MCF 10A (cell line): Measurements from ENCODE around the gene HCST. TPM values are rescaled to one million over a fixed set of nuclear protein-coding genes. Genes with fewer than 3 reads are reported as not detected.

Source experiments
- BruUV-seq: library from RNA; stranded (reverse); fragments of 400-500 nt; replicated peaks from 2 replicates; lab custom pipeline; 2021; lab: Mats Ljungman, UMichigan
- CTCF ChIA-PET: fragments of 300-600 bp; sonication (Branson Sonifier 250); formaldehyde crosslinking; extraction: SDS; loops from one replicate; lab custom pipeline; 2021; ENCODE audit warnings: antibody characterized with exemption, inconsistent platforms; lab: Yijun Ruan, JAX
- POLR2A ChIA-PET: fragments of 300-600, 350-650 bp; sonication (Branson Sonifier 250); formaldehyde crosslinking; extraction: SDS; loops from one replicate; lab custom pipeline; 2020; ENCODE audit warnings: antibody characterized with exemption, inconsistent platforms; lab: Yijun Ruan, JAX
- DNase-seq: peaks from one replicate; pipeline ENCODE4 v3.0.0-alpha.2; 2018; ENCODE audit not compliant: unreplicated experiment
- H3K27ac Mint-ChIP-seq: one replicate; pipeline ENCODE4 v1.8.0; 2022; ENCODE audit warnings: mild to moderate bottlenecking, low read depth, mixed read lengths; ENCODE audit not compliant: unreplicated experiment
- H3K27me3 Mint-ChIP-seq: one replicate; pipeline ENCODE4 v1.8.0; 2022; ENCODE audit warnings: mixed read lengths; ENCODE audit not compliant: insufficient read depth, unreplicated experiment
- H3K36me3 Mint-ChIP-seq: one replicate; pipeline ENCODE4 v1.8.0; 2022; ENCODE audit warnings: mild to moderate bottlenecking, moderate library complexity, mixed read lengths; ENCODE audit not compliant: insufficient read depth, unreplicated experiment
- H3K4me1 Mint-ChIP-seq: one replicate; pipeline ENCODE4 v1.8.0; 2022; ENCODE audit warnings: mixed read lengths; ENCODE audit not compliant: insufficient read depth, unreplicated experiment
- H3K4me3 Mint-ChIP-seq: one replicate; pipeline ENCODE4 v1.8.0; 2022; ENCODE audit warnings: mild to moderate bottlenecking, moderate library complexity, mixed read lengths; ENCODE audit not compliant: unreplicated experiment
- H3K9me3 Mint-ChIP-seq: one replicate; pipeline ENCODE4 v1.8.0; 2022; ENCODE audit warnings: mixed read lengths; ENCODE audit not compliant: unreplicated experiment
- CTCF ChIP-seq: fragments of 200-600 bp; IDR thresholded peaks from one replicate; pipeline ENCODE4 v1.8.0; 2022; ENCODE audit warnings: antibody characterized with exemption, mild to moderate bottlenecking; ENCODE audit not compliant: unreplicated experiment
- intact Hi-C: fragments of 100-400 bp; cut with micrococcal nuclease; formaldehyde crosslinking; loops from 2 replicates; pipeline ENCODE4 v1.14.1; 2022
- total RNA-seq: library from RNA; stranded (reverse); gene quantifications from 2 replicates; pipeline ENCODE4 v1.2.3, GENCODE V29; 2022

HCST gene
- total RNA-seq, 1 experiment from 2014 or later, result not detected

- no TSS peak for BruUV-seq
- DNase-seq, result no peak
- H3K9me3 Mint-ChIP-seq, result no peaks in the 10 kb centered on the region
- ChIA-PET CTCF (no interaction called here), POLR2A (interaction anchor here (1.6 kb wide), 1 partner anchor 12 kb away, joined by 3 read pairs; no protein-coding TSS in a partner anchor)
- H3K36me3 Mint-ChIP-seq, result no peaks in the 10 kb centered on the region
- no peak overlapping the region for H3K27ac Mint-ChIP-seq
- intact Hi-C loops, result no loop called here
- H3K4me1 Mint-ChIP-seq, result no peaks in the 10 kb centered on the region
- TF ChIP-seq CTCF, result no peak
- peaks cover 10% of the 10 kb centered on the region for H3K27me3 Mint-ChIP-seq
- no peak overlapping the region for H3K4me3 Mint-ChIP-seq
These were observed 17.0 kb downstream of the HCST start for GRCh38 chr19:35919306-35919705.

- BruUV-seq, result no TSS peak
- Mint-ChIP-seq H3K4me1 (no peaks in the 10 kb centered on the region), H3K9me3 (no peaks in the 10 kb centered on the region), H3K27me3 (peaks cover 14% of the 10 kb centered on the region), H3K27ac (no peak overlapping the region), H3K4me3 (no peak overlapping the region), H3K36me3 (no peaks in the 10 kb centered on the region)
- no peak for DNase-seq
- TF ChIP-seq CTCF, result no peak
- intact Hi-C loops, result no loop called here
- ChIA-PET CTCF (interaction anchor here (0.6 to 1.3 kb wide), 2 partner anchors 10 to 329 kb away, joined by 3 read pairs; no protein-coding TSS in a partner anchor), POLR2A (interaction anchor here (0.6 kb wide), 1 partner anchor 93 kb away, joined by 4 read pairs; the partner anchor contains the start of gene ALKBH6)
These were observed 18.7 kb downstream of the HCST start for GRCh38 chr19:35921012-35921411.

GRCh38 chr19:35925501-35925900 is 23.2 kb downstream of the HCST start:
- BruUV-seq, result no TSS peak
- Mint-ChIP-seq H3K4me1 (peaks cover 6% of the 10 kb centered on the region), H3K4me3 (no peak overlapping the region), H3K27ac (no peak overlapping the region), H3K36me3 (no peaks in the 10 kb centered on the region), H3K9me3 (no peaks in the 10 kb centered on the region), H3K27me3 (peaks cover 38% of the 10 kb centered on the region)
- CTCF ChIA-PET, result interaction anchor here (0.6 to 1.3 kb wide), 3 partner anchors 9 to 1068 kb away, joined by 3 to 9 read pairs (median 3); no protein-coding TSS in a partner anchor
- no peak for TF ChIP-seq CTCF
- no peak for DNase-seq
- intact Hi-C loops, result no loop called here
- POLR2A ChIA-PET, result no interaction called here

- no peak overlapping the region for H3K4me3 Mint-ChIP-seq
- intact Hi-C loops, result no loop called here
- BruUV-seq, result no TSS peak
- POLR2A ChIA-PET, result no interaction called here
- peaks cover 16% of the 10 kb centered on the region for H3K4me1 Mint-ChIP-seq
- peaks cover 38% of the 10 kb centered on the region for H3K27me3 Mint-ChIP-seq
- DNase-seq, result no peak
- no peak overlapping the region for H3K27ac Mint-ChIP-seq
- no peaks in the 10 kb centered on the region for H3K9me3 Mint-ChIP-seq
- no peaks in the 10 kb centered on the region for H3K36me3 Mint-ChIP-seq
- no peak for TF ChIP-seq CTCF
- CTCF ChIA-PET, result interaction anchor here (1.5 kb wide), 1 partner anchor 46 kb away, joined by 6 read pairs; no protein-coding TSS in a partner anchor
These were observed 26.2 kb downstream of the HCST start for GRCh38 chr19:35928507-35928906.
